GM12872 (cell line): ENCODE results near the gene MYO1G.

ENCODE experiments used
- TF ChIP-seq, protein P1 (sequence below): IDR thresholded peaks from 3 replicates; pipeline ENCODE4 v1.5.1; 2011; ENCODE audit warnings: low read depth, mild to moderate bottlenecking, low read length, moderate library complexity; ENCODE audit not compliant: insufficient read depth

MYO1G gene

DNA sequence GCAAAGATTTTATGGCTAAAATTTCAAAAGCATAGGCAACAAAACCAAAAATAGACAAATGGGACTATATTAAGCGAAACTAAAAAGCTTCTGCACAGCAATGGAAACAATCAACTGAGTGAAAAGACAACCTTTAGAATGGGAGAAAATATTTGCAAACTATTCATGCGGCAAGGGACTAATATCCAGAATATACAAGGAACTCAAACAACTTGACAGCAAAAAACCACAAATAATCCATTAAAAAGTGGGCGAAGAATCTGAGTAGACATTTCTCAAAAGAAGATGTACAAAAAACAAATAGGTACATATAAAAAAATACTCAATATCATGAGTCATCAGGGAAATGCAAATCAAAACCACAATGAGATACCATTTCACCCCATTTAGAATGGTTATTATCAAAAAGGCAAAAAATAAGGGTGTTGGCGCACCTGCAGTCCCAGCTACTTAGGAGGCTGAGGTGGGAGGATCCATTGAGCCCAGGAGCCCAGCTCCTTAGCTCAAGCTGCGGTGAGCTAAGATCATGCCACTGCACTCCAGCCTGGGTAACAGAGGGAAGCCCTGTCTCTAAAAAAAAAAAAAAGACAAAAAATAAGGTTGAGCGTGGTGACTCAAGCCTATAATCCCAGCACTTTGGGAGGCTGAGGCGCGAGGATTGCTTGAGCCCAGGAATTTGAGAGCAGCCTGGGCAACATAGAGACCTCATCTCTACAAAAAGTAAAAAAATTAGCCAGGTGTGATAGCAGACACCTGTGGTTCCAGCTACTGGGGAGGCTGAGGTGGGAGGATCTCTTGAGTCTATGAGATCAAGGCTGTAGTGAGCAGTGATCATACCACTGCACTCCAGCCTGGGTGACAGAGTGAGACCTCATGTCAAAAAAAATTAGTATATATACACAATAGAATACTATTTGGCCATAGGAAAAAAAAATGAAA lies 17.0 kb upstream of the MYO1G start:
- TF ChIP-seq, protein P1, sequence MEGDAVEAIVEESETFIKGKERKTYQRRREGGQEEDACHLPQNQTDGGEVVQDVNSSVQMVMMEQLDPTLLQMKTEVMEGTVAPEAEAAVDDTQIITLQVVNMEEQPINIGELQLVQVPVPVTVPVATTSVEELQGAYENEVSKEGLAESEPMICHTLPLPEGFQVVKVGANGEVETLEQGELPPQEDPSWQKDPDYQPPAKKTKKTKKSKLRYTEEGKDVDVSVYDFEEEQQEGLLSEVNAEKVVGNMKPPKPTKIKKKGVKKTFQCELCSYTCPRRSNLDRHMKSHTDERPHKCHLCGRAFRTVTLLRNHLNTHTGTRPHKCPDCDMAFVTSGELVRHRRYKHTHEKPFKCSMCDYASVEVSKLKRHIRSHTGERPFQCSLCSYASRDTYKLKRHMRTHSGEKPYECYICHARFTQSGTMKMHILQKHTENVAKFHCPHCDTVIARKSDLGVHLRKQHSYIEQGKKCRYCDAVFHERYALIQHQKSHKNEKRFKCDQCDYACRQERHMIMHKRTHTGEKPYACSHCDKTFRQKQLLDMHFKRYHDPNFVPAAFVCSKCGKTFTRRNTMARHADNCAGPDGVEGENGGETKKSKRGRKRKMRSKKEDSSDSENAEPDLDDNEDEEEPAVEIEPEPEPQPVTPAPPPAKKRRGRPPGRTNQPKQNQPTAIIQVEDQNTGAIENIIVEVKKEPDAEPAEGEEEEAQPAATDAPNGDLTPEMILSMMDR: no peak

DNA sequence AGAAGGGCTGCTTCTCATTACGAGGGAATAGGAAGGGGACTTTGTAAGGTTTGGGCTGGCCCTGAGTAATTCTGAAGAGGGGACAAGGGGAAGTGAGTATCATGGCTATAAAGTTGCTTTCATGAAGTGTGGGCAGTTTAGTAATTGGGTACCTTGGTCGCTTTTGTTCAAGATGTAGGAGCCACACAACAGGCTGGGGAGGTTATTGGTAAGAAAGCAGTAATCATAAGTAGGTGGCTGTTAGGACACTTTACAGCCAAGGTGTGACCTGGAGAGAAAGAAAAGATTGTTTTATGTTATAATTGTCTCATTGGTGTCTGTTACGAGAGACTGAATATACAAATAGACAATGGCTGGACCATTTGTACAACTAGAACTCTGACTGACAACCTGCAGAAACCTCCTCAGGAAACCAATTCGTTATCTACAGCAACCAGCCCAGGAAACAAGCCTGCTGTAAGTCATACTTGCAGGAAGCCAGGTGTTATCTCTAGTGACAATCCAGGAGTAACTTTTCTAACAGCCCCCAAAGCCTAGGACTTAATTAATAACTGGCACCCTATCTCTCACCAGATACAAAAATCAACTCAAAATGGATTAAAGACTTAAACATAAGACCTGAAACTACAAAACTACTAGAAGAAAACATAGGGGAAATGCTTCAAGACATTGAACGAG lies 16.2 kb upstream of the MYO1G start:
- TF ChIP-seq, protein P1: no peak

DNA sequence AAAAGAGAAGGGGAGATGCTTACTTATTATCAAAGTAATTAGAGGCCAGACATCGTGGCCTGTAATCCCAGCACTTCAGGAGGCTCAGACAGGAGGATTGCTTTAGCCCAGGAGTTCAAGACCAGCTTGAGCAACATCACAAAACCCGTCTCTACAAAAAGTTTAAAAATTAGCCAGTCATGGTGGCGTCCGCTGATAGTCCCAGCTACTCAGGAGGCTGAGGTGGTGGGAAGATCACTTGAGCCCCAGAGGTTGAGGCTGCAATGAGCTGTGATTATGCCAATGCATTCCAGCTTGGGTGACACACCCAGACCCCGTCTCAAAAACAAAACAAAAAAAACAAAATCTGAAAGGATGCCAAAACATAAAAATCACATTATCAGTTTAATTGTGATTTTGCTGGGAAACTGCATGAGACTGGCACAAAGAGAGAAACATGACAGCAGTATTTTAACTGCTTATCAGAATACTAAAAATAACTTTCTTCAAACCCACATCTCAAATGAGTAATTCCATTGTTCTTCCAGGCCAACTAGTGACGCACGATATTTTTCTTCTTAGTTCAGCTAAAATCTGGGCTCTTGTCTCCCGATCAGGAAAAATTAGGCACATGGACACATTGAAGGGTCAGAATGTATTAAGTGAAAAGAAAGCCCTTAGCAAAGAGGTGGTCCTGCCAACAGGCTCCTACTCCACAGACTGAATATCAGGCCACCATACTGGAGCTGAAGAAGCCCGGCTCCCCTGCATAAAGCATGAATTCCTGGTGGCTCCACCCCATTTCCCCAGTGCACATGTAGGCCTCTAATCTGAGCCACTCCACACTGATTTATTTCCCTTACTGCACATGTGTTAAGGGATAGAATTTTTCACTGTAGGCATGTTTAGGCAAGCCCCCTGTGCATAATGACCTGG lies 11.6 kb upstream of the MYO1G start:
- TF ChIP-seq, protein P1: no peak

DNA sequence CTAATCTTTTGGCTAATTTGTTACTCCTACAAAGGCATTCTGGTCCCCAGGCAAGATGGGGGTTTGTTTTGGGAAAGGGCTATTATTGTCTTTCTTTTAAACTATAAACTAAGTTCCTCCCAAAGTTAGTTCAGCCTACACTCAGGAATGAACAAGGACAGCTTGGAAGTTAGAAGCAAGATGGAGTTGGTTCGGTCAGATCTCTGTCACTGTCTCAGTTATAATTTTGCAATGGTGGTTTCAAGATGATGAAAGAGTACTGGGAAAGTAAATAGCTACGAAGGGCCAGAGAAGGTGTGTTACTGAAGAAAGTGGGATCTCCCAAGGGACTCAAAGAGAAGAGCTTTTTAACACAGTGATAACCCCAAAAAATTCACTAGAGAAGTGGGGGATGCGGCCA lies 10.3 kb upstream of the MYO1G start:
- TF ChIP-seq, protein P1: no peak

DNA sequence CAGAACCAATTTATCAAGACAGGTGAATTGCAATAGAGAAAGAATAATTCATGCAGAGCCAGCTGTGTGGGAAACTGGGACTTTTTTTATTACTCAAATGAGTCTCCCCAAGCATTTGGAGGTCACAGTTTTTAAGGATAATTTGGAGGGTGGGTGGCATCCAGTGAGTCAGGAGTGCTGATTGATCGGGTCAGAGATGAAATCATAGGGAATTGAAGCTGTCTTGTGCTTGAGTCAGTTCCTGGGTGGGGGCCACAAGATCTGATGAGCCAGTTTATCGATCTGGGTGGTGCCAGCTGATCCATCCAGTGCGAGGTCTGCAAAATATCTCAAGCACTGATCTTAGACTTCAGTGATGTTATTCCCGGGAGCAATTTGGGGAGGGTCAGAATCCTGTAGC lies 9.9 kb upstream of the MYO1G start:
- TF ChIP-seq, protein P1: no peak

DNA sequence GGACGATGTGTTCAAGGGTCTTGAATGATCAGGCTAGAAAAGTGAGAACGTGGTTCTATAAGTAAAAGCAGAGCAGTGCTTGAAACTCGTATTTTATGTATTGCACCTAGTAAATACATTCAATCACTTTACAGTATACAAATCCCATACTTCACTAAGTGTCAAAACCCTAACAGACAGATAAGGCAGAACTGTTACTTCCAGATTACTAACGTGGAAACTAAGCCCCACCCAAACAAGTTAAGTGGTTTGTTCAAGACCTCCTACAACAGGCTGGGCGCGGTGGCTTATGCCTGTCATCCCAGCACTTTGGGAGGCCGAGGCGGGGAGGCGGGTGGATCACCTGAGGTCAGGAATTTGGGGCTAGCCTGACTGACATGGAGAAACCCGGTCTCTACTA lies 9.2 kb upstream of the MYO1G start:
- TF ChIP-seq, protein P1: no peak

DNA sequence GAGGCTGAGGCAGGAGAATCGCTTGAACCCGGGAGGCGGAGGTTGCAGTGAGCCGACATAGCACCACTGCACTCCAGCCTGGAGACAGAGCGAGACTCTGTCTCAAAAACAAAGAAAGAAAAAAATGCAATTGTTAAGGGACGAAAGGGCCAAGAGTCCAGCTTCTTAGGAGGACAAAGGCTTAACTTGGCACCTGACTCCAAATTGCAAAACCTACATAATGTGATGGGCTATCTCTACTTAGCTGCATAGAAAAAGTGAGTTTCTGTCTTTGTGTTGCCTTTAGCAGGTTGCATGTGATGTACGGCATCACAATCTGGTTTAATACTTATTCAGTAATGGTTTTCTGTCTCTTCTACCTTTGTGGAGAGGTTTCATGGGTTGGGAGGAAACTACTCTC lies 8.6 kb upstream of the MYO1G start:
- TF ChIP-seq, protein P1: no peak
